Measurements from ENCODE around the gene PARD3B.

PARD3B gene

GRCh38 chr2:205273627-205274026 is 728.4 kb downstream of the PARD3B start:
- no peak for DNase-seq (ENCODE audit: low read depth)

- DNase-seq (ENCODE audit: low read depth), result no peak
Observed at GRCh38 chr2:205274801-205275200, 729.5 kb downstream of the PARD3B start.

DNA sequence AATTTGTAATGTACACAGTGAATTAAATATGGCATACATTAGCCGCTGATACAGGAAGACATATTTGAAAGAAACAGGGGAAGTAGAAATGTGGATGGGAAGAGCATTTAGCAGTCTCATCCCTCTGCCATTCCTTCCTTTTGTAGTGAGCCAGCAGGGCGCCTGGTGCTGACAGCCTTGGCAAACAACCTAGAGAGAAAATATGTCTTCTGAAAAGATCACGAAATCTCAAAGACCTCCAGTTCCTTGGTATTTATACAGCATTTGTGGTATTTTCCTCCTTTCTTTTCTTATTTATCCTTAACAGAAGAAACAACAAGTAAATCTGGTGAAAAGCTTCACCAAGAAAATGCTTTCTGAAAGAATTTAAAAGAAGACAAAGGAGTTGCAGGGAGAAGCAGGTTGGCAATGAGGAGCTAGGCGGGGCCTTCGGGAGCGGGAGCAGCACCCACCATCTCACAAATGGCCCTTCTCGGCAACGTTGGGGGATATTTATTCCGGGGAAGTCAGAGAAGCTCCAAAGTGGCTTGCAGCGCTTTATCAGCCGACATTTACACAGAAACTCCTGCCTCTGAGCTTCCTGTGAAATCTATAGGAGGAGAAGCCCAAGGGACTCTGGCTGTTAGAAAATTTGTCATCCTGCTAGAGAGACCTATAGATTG is 731.0 kb downstream of the PARD3B start:
- no peak for DNase-seq (ENCODE audit: low read depth)

DNA sequence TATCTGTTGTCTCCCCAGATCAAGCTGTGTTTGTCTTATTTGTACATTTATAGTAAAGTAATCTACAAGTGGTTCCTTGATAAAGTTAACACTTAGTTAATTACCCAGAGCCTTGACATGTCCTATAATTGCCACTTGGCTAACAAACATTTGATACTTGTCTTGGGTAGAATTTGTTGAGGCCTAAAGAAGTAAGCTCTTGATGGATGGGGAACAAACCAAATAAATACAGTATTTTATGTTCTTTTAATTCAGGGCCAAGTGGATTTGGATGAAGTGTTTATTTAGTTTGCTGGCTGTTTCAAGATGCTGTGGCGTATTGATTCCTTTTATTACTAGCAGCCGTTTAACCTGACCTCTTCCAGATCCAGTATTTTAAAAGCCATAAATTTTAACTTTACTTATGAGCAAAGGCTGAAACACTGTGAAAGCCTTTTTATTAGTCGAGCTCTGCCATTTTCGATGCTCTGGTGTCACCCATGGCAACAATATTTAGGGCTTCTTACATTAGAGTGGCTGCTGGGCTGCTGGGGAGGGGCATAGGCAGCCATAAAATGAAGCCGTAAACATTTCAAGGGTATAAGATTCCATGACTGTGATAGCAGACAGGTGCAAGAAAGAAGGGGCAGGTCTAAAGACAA is 735.4 kb downstream of the PARD3B start:
- no peak for DNase-seq (ENCODE audit: low read depth)

DNA sequence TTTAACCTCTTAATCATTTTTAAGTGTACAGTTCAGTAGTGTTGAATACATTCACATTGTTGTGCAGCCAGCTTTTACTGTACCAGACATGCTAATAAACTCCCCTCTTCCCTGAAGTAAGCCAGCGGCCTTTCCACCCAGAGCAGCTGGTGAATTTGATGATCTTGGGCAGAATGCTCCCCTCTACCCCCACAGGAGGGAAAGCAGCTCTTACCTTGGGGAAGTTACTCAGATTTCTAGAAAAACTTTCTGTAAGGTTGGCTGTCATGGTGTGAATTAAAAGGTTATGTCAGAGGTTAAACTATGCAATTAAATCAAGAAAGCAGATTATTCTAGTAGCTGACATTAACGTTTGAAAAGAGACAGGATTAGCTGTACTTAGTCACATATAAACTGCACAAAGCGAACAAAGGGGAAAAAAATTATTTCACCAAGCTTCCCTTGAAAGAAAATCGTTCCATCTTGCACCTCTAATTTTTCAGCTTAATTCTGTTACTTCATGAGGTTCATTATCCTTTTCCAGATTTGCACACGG is 738.5 kb downstream of the PARD3B start:
- DNase-seq (ENCODE audit: low read depth), result no peak

GRCh38 chr2:205284334-205284733 is 739.1 kb downstream of the PARD3B start:
- DNase-seq (ENCODE audit: low read depth), result no peak

- DNase-seq (ENCODE audit: low read depth), result no peak
Observed at GRCh38 chr2:205287316-205287715, 742.0 kb downstream of the PARD3B start.

DNA sequence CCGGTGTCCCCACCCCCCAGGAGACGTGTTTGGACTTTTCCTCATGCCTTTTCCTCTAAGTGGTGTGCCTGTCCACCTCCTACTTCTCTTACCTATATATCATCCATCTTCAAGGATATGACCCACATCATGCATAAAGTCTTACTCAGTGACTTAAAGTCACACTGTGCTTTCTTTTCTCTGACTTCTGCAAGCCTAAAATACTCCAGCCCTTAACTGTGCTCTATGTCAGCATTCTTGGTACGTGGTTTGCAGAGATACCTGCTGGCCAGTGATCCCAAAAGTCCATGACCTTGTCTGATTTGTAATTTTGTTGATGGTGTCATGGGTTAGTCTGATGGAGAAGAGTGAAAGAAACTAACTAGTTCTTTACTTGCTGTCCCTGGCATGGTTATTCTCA is 743.4 kb downstream of the PARD3B start:
- DNase-seq (ENCODE audit: low read depth), result no peak

GRCh38 chr2:205290299-205290698 is 745.0 kb downstream of the PARD3B start:
- no peak for DNase-seq (ENCODE audit: low read depth)

GRCh38 chr2:205292665-205293295 is 747.5 kb downstream of the PARD3B start:
- no peak for DNase-seq (ENCODE audit: low read depth)

DNA sequence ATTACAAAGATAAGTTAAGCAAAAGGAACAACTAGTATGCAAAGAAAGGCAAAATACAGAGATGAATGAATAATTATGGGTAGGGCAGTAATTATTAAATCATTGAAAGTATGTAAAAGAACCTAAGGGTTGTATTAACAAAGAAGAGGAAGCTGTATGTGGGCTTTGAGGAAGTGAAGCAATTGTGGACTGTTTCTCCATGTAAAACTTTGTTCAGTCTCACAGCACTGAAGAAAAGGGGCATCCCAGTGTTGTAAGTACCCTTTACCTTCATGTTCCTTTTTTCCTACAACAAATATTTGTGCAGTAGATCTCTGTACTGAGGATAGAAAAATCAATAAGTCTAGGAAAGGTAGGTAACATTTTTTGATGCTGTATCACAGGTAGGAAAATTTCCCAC is 748.3 kb downstream of the PARD3B start:
- DNase-seq (ENCODE audit: low read depth), result no peak

GRCh38 chr2:205296959-205297358 is 751.7 kb downstream of the PARD3B start:
- DNase-seq (ENCODE audit: low read depth), result no peak

GRCh38 chr2:205297368-205297767 is 752.1 kb downstream of the PARD3B start:
- no peak for DNase-seq (ENCODE audit: low read depth)

GRCh38 chr2:205297846-205298245 is 752.6 kb downstream of the PARD3B start:
- no peak for DNase-seq (ENCODE audit: low read depth)

DNA sequence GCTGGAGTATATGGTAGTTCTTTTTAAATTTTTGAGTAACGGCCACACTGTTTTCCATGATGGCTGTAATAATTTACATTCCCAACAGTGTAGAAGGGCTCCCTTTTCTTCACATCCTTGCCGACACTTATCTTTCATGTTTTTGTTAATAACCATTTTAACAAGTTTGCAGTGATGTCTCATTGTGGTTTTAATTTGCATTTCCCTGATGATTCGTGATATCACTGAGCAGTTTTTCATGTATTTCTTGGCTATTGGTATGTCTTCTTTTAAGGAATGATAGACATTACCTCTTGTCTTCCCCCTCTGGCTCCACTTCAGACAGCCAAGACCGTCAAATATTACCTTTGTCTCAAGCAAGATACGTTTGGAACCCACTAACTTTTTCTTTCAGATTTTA is 765.9 kb downstream of the PARD3B start:
- no peak for DNase-seq (ENCODE audit: low read depth)

DNA sequence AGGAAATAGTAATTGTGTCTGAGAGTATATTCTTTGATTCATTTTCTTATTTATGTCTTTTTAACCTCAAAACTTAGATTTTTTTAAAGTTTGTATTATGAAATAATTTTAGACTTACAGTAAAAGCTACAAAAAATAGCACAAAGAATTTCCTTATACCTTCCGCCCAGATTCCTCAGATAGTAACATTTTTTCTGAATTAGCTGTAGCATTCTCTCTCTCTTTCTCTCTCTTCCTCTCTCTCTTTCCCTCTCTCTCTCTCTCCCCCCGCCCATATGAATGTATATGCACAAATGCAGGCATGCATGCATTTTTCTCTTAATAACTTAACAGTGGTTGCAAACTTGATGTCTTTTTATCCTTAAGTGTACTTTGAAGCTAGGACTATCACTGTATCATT is 776.0 kb downstream of the PARD3B start:
- DNase-seq (ENCODE audit: low read depth), result no peak

GRCh38 chr2:205323929-205324328 is 778.7 kb downstream of the PARD3B start:
- no peak for DNase-seq (ENCODE audit: low read depth)

DNA sequence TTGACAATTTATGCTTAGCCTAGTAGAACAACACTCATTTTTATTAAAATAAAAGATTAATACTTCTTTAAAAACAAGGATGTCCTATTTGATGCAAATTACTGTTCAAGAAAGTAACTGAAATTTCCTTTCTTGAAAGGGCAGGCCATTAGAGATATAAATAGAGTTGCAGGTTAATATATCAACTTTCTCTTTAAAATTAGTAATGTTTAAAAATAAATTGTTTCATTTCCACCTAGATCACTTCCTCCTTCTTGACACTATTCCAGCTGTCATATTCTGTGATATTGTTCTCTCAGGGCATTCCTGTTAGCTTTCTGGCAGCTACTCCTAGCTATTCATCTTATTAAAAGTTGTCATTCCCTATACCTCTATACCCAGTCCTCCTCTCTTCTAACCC is 779.1 kb downstream of the PARD3B start:
- no peak for DNase-seq (ENCODE audit: low read depth)

DNA sequence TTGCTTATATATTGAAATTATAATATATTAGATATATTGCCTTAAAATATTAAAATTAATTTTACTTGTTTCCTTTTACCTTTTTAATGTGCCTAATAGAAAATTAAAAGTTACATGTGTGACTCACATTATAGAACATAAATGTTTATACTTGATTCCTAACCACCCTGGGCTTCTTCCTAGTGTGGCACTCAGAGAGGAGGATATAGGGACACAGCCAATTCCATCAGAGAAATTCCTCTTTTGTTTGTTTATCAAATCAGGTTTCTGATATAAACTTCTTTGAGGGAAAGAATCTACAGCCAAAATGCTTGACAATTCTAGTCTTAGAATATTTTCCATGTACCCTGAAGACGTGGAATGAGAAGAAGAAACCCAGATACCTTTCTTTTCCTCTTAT is 788.1 kb downstream of the PARD3B start:
- no peak for DNase-seq (ENCODE audit: low read depth)

GRCh38 chr2:205337274-205337673 is 792.0 kb downstream of the PARD3B start:
- no peak for DNase-seq (ENCODE audit: low read depth)

GRCh38 chr2:205338156-205338555 is 792.9 kb downstream of the PARD3B start:
- no peak for DNase-seq (ENCODE audit: low read depth)

DNA sequence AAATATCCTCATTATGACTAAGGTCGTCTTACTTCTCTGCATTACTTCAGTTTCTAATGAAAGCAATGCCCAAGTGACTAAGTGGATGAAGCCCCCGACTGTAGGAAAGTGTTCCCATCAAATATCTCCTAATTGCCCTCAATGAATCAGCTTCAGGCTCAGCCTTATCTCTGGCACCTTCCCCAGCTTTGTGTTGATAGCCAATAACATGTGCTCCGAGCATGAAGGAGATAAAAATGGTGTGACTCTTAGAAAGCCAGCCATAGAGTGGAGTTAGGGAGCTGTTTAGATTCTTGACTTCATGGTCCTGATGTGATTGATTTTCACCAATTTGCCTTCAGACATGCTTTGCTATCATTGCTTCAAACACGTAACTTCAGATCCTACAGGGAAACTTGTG is 797.8 kb downstream of the PARD3B start:
- no peak for DNase-seq (ENCODE audit: low read depth)

DNA sequence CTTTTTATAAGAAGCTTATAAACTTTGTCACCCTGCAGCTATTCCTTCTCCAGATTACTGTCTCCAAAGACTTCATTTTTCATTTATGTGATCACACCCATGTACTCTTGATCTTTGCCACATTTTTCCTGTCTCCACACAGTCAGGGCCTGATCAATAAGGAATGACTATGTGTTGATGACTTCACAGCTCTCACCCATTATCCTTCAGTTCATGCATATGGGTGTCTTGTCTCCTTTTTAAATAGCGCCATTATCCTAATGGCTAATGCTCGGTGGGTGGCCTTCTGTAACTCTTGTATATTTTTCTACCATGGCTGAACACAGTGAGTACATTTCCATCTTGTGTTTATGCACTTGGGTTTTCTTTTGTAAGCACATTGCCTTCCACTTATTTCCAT is 801.4 kb downstream of the PARD3B start:
- no peak for DNase-seq (ENCODE audit: low read depth)
